HG03565 (cell line): Measurements from ENCODE around the gene CPT1A.

Experiments
- ATAC-seq: cut with Tn5 transposase; IDR thresholded peaks from one replicate; pipeline ENCODE4 v1.9.1; 2021; ENCODE audit warnings: mild to moderate bottlenecking, moderate library complexity; ENCODE audit not compliant: unreplicated experiment

CPT1A gene

GRCh38 chr11:68804786-68805185 is 36.9 kb downstream of the CPT1A start:
- no peak for ATAC-seq

GRCh38 chr11:68803766-68804165 is 38.0 kb downstream of the CPT1A start:
- no peak for ATAC-seq

GRCh38 chr11:68798221-68798813 is 43.4 kb downstream of the CPT1A start:
- ATAC-seq, result no peak

- no peak for ATAC-seq
Measured at GRCh38 chr11:68796801-68797200, 44.9 kb downstream of the CPT1A start.

GRCh38 chr11:68792400-68792966 is 49.2 kb downstream of the CPT1A start:
- ATAC-seq, result no peak

- ATAC-seq, result no peak
Measured at GRCh38 chr11:68784653-68785052, 57.1 kb downstream of the CPT1A start.

GRCh38 chr11:68783216-68783821 is 58.4 kb downstream of the CPT1A start:
- no peak for ATAC-seq

GRCh38 chr11:68782711-68783110 is 59.0 kb downstream of the CPT1A start:
- no peak for ATAC-seq

GRCh38 chr11:68780829-68781228 is 60.9 kb downstream of the CPT1A start:
- no peak for ATAC-seq

- ATAC-seq, result no peak
Measured at GRCh38 chr11:68778205-68778604, 63.5 kb downstream of the CPT1A start.

GRCh38 chr11:68776442-68777235 is 65.1 kb downstream of the CPT1A start:
- no peak for ATAC-seq

- no peak for ATAC-seq
Measured at GRCh38 chr11:68775951-68776388, 65.7 kb downstream of the CPT1A start.

GRCh38 chr11:68774194-68774585 is 67.5 kb downstream of the CPT1A start:
- ATAC-seq, result no peak

- no peak for ATAC-seq
Measured at GRCh38 chr11:68773521-68774193, 68.1 kb downstream of the CPT1A start.

- ATAC-seq, result no peak
Measured at GRCh38 chr11:68772936-68773335, 68.8 kb downstream of the CPT1A start.

GRCh38 chr11:68770781-68771180 is 70.9 kb downstream of the CPT1A start:
- no peak for ATAC-seq

- no peak for ATAC-seq
Measured at GRCh38 chr11:68767672-68768071, 74.0 kb downstream of the CPT1A start.

- no peak for ATAC-seq
Measured at GRCh38 chr11:68766786-68767185, 74.9 kb downstream of the CPT1A start.

GRCh38 chr11:68764746-68765145 is 77.0 kb downstream of the CPT1A start:
- no peak for ATAC-seq

- ATAC-seq, result no peak
Measured at GRCh38 chr11:68763926-68764657, 77.6 kb downstream of the CPT1A start.
